GM18505 (cell line): ENCODE data around the gene RBM47.
"Not testable (repeated sequence)": the region's sequence is repeated elsewhere in the genome, so short reads cannot be mapped to it uniquely, and the experiment has no call there.

ENCODE experiments used
- ATAC-seq: cut with Tn5 transposase; IDR thresholded peaks from one replicate; pipeline ENCODE4 v1.9.1; 2021; ENCODE audit not compliant: unreplicated experiment
- POLR2A ChIP-seq: IDR thresholded peaks from 4 replicates; pipeline ENCODE4 v1.6.1; 2011; ENCODE audit warnings: borderline replicate concordance; ENCODE audit not compliant: insufficient read depth, insufficient read length; ENCODE audit errors: extremely low read depth

RBM47 gene

GRCh38 chr4:40405193-40405592 lies 224.5 kb downstream of the RBM47 start:
- no peak for TF ChIP-seq POLR2A

GRCh38 chr4:40403081-40403480 lies 226.6 kb downstream of the RBM47 start:
- TF ChIP-seq POLR2A: no peak
- no peak for ATAC-seq

More at GRCh38 chr4:40405193-40405592, 224.5 kb downstream of the RBM47 start:
- ATAC-seq: no peak

GRCh38 chr4:40402556-40402955 lies 227.1 kb downstream of the RBM47 start:
- ATAC-seq: no peak
- TF ChIP-seq POLR2A: no peak

GRCh38 chr4:40401631-40402030 lies 228.0 kb downstream of the RBM47 start:
- ATAC-seq: no peak

GRCh38 chr4:40401096-40401495 lies 228.6 kb downstream of the RBM47 start:
- ATAC-seq: no peak
- no peak for TF ChIP-seq POLR2A

More at GRCh38 chr4:40401631-40402030, 228.0 kb downstream of the RBM47 start:
- TF ChIP-seq POLR2A: no peak

- ATAC-seq: no peak
- TF ChIP-seq POLR2A: no peak
Measured at GRCh38 chr4:40399578-40399977, 230.1 kb downstream of the RBM47 start.

GRCh38 chr4:40395908-40396793 lies 233.5 kb downstream of the RBM47 start:
- ATAC-seq: no peak
- no peak for TF ChIP-seq POLR2A

- no peak for ATAC-seq
- no peak for TF ChIP-seq POLR2A
Measured at GRCh38 chr4:40395166-40395900, 234.3 kb downstream of the RBM47 start.

- TF ChIP-seq POLR2A: no peak
- no peak for ATAC-seq
Measured at GRCh38 chr4:40394236-40394635, 235.4 kb downstream of the RBM47 start.

GRCh38 chr4:40392241-40392640 lies 237.4 kb downstream of the RBM47 start:
- not testable (repeated sequence) for ATAC-seq

- no peak for TF ChIP-seq POLR2A
- ATAC-seq: no peak
Measured at GRCh38 chr4:40389986-40390385, 239.7 kb downstream of the RBM47 start.

GRCh38 chr4:40388239-40388638 lies 241.4 kb downstream of the RBM47 start:
- no peak for TF ChIP-seq POLR2A
- ATAC-seq: no peak

GRCh38 chr4:40380647-40381046 lies 249.0 kb downstream of the RBM47 start:
- ATAC-seq: no peak
- TF ChIP-seq POLR2A: no peak

GRCh38 chr4:40379248-40379647 lies 250.4 kb downstream of the RBM47 start:
- no peak for ATAC-seq
- no peak for TF ChIP-seq POLR2A
